A549 (cell line): Measurements from ENCODE around the gene TCP11. TPM values are rescaled to one million over a fixed set of nuclear protein-coding genes. Genes with fewer than 3 reads are reported as not detected.

Experiments
- ATAC-seq, 2 experiments: fragments of 200-7000 bp in 1 of 2; fragments of >200 bp in 1 of 2; cut with Nextera tagmentation in 1 of 2; cut with Tn5 transposase in 1 of 2; 3 replicates each; pipeline versions ENCODE4 v1.8.0 to v1.9.1; 2018 to 2020; ENCODE audit warnings: mild to moderate bottlenecking in 1 of 2, moderate library complexity in 1 of 2
- CTCF ChIA-PET: fragments of 300-600 bp; sonication (Branson Sonifier 250); formaldehyde crosslinking; extraction: SDS; loops from one replicate; lab custom pipeline; 2021; ENCODE audit warnings: antibody characterized with exemption, inconsistent platforms; lab: Yijun Ruan, JAX
- POLR2A ChIA-PET: fragments of 350-600 bp; formaldehyde crosslinking; extraction: SDS; loops from one replicate; lab custom pipeline; 2021; ENCODE audit warnings: antibody characterized with exemption, inconsistent platforms; lab: Yijun Ruan, JAX
- DNase-seq, 2 experiments: peaks; one replicate each; pipeline versions ENCODE4 v3.0.0 to v3.0.0-alpha.2; 2011 to 2016; ENCODE audit warnings: low read depth in 1 of 2, low spot score in 1 of 2
- FAIRE-seq: peaks from 2 replicates; lab custom pipeline; 2011; peaks lifted over from hg19 to GRCh38; lab: Jason Lieb, UNC
- H3K27ac ChIP-seq, 2 experiments: fragments of >200 bp; sonication (Bioruptor Twin); formaldehyde crosslinking; 3 replicates each; pipeline ENCODE4 v1.5.1; 2016 to 2017
- H3K4me1 ChIP-seq: fragments of >200 bp; sonication (Bioruptor Twin); formaldehyde crosslinking; 3 replicates; pipeline ENCODE4 v1.6.1; 2016
- H3K4me2 ChIP-seq: fragments of >200 bp; sonication (Bioruptor Twin); formaldehyde crosslinking; 3 replicates; pipeline ENCODE4 v1.6.1; 2016
- H3K4me3 ChIP-seq: fragments of >200 bp; sonication (Bioruptor Twin); formaldehyde crosslinking; 3 replicates; pipeline ENCODE4 v1.5.1; 2016
- H3K9me3 ChIP-seq: fragments of >200 bp; sonication (Bioruptor Twin); formaldehyde crosslinking; 3 replicates; pipeline ENCODE4 v1.6.1; 2016
- CBX2 ChIP-seq: fragments of 200-600 bp; sonication (generic); IDR thresholded peaks from 2 replicates; pipeline ENCODE4 v1.6.1; 2016; ENCODE audit warnings: low read depth, mild to moderate bottlenecking, borderline replicate concordance
- EHF ChIP-seq: fragments of 250-450 bp; sonication (Bioruptor Pico); IDR thresholded peaks from 2 replicates; pipeline ENCODE4 v1.5.0; 2020; ENCODE audit warnings: mild to moderate bottlenecking
- ESRRA ChIP-seq: fragments of 150-350 bp; IDR thresholded peaks from 2 replicates; pipeline ENCODE4 v1.6.1; 2014; ENCODE audit warnings: mild to moderate bottlenecking, low read length, borderline replicate concordance
- FOSB ChIP-seq: fragments of 250-450 bp; sonication (Bioruptor Pico); IDR thresholded peaks from 2 replicates; pipeline ENCODE4 v1.5.0; 2020; ENCODE audit warnings: mild to moderate bottlenecking, moderate library complexity
- FOSL2 ChIP-seq, 2 experiments: fragments of 450-650 bp in 1 of 2; fragments of >200 bp in 1 of 2; sonication (Bioruptor Twin) in 1 of 2; formaldehyde crosslinking; IDR thresholded peaks; 2 replicates each; pipeline versions ENCODE4 v1.5.0 to v1.6.1; 2016 to 2020; ENCODE audit warnings: mild to moderate bottlenecking in 1 of 2, moderate library complexity in 1 of 2
- HEYL ChIP-seq: fragments of 250-450 bp; sonication (Bioruptor Pico); IDR thresholded peaks from 2 replicates; pipeline ENCODE4 v1.8.0; 2021; ENCODE audit warnings: mild to moderate bottlenecking, moderate library complexity
- HMGXB4 ChIP-seq: fragments of 250-450 bp; sonication (Bioruptor Pico); IDR thresholded peaks from 2 replicates; pipeline ENCODE4 v1.5.0; 2021; ENCODE audit warnings: mild to moderate bottlenecking, moderate library complexity, borderline replicate concordance
- HOXB13 ChIP-seq: fragments of 250-450 bp; sonication (Bioruptor Pico); IDR thresholded peaks from 2 replicates; pipeline ENCODE4 v1.5.0; 2020; ENCODE audit warnings: low read depth, mild to moderate bottlenecking, moderate library complexity
- JUNB ChIP-seq: fragments of >200 bp; sonication (Bioruptor Twin); formaldehyde crosslinking; IDR thresholded peaks from 2 replicates; pipeline ENCODE4 v1.6.1; 2016
- KDM1A ChIP-seq: fragments of 200-600 bp; sonication (generic); IDR thresholded peaks from 2 replicates; pipeline ENCODE4 v1.6.1; 2016; ENCODE audit warnings: low read depth, mild to moderate bottlenecking
- KDM5A ChIP-seq: fragments of 200-600 bp; sonication (generic); IDR thresholded peaks from 2 replicates; pipeline ENCODE4 v1.6.1; 2016; ENCODE audit warnings: antibody characterized with exemption, mild to moderate bottlenecking
- MAFK ChIP-seq: fragments of 450-650 bp; IDR thresholded peaks from 2 replicates; pipeline ENCODE4 v1.6.1; 2014; ENCODE audit not compliant: partially characterized antibody
- NPAS2 ChIP-seq: fragments of 250-450 bp; sonication (Bioruptor Pico); IDR thresholded peaks from 2 replicates; pipeline ENCODE4 v1.8.0; 2022; ENCODE audit warnings: mild to moderate bottlenecking, moderate library complexity, borderline replicate concordance
- PHF8 ChIP-seq: fragments of 200-600 bp; sonication (generic); IDR thresholded peaks from 2 replicates; pipeline ENCODE4 v1.6.1; 2016; ENCODE audit warnings: low read depth, mild to moderate bottlenecking, antibody characterized with exemption, moderate library complexity, borderline replicate concordance
- RARB ChIP-seq: fragments of 250-450 bp; sonication (Bioruptor Pico); IDR thresholded peaks from 2 replicates; pipeline ENCODE4 v1.8.0; 2021; ENCODE audit warnings: mild to moderate bottlenecking, moderate library complexity
- REST ChIP-seq: fragments of 200-600 bp; sonication (generic); IDR thresholded peaks from 2 replicates; pipeline ENCODE4 v1.6.1; 2016; ENCODE audit warnings: antibody characterized with exemption, mild to moderate bottlenecking, moderate library complexity
- RFX5 ChIP-seq: fragments of 450-650 bp; IDR thresholded peaks from 2 replicates; pipeline ENCODE4 v1.7.1; 2014; ENCODE audit warnings: antibody characterized with exemption, mild to moderate bottlenecking, moderate library complexity
- RNF2 ChIP-seq: fragments of 200-600 bp; sonication (generic); IDR thresholded peaks from 2 replicates; pipeline ENCODE4 v1.6.1; 2016; ENCODE audit warnings: low read depth, mild to moderate bottlenecking, antibody characterized with exemption, moderate library complexity, borderline replicate concordance
- SREBF2 ChIP-seq: fragments of 450-650 bp; IDR thresholded peaks from 2 replicates; pipeline ENCODE4 v1.6.1; 2014; ENCODE audit warnings: mild to moderate bottlenecking, moderate library complexity
- WGBS: methylation state at CpG from one replicate; pipeline ENCODE4 v1.1.6; 2017; ENCODE audit errors: missing lambda C conversion rate; 5-methylcytosine and 5-hydroxymethylcytosine counted together
- polyA minus RNA-seq: library from RNA; depleted of rRNA, polyadenylated mRNA; stranded (reverse); fragments of >200 nt; gene quantifications from 2 replicates; pipeline ENCODE4 v1.2.3, GENCODE V29; 2011; rRNA and poly(A)+ RNA removed
- polyA plus RNA-seq, 4 experiments: library from polyadenylated mRNA; depleted of rRNA in 3 of 4; stranded (reverse); fragments of >200 nt; fragmentation: RNase III in 1 of 4; extraction: RNeasy Plus Mini Kit Qiagen cat#74134 plus additional on column Dnase treatment in 1 of 4; gene quantifications; 2 replicates in 3 of 4; 3 replicates in 1 of 4; pipeline ENCODE4 v1.2.3, GENCODE V29; 2011 to 2017

TCP11 gene
- polyA plus RNA-seq (2011; rRNA removed) (0.06 and 0.11 TPM in 2 replicates), polyA plus RNA-seq (2017; fragmentation: RNase III; extraction: RNeasy Plus Mini Kit Qiagen cat#74134 plus additional on column Dnase treatment) (not detected in 3 replicates), polyA minus RNA-seq (0.21 TPM in 1 of 2 replicates, not detected in the other)
- polyA plus RNA-seq (2012; cell fraction: cytosol; rRNA removed) = 0.04 TPM in 1 of 2 replicates, not detected in the other
- polyA plus RNA-seq (2012; cell fraction: nucleus; rRNA removed) = not detected in 2 replicates

- Histone ChIP-seq H3K27ac (no peak within 1 kb of the TSS), H3K4me1 (peaks cover 4% of the 10 kb centered on the region; the same call in 2 of the 3 replicates), H3K4me2 (no peak within 1 kb of the TSS), H3K9me3 (no peaks in the 10 kb centered on the region), H3K4me3 (no peak within 1 kb of the TSS)
- ChIA-PET CTCF (interaction anchor here (0.6 to 3.0 kb wide), 11 partner anchors 10 to 154 kb away, joined by 3 to 20 read pairs (median 6); no protein-coding TSS in a partner anchor), POLR2A (no interaction called here)
- DNase-seq (no peak), FAIRE-seq (no peak), ATAC-seq (no peak; a peak in 1 of 6 replicates)
- TF ChIP-seq ESRRA (no peak), HMGXB4 (CRISPR knock-in tag) (no peak), EHF (CRISPR knock-in tag) (no peak), CBX2 (no peak), JUNB (no peak), SREBF2 (no peak), KDM1A (no peak), PHF8 (no peak), RNF2 (no peak), HOXB13 (CRISPR knock-in tag) (no peak), RFX5 (no peak), REST (no peak), MAFK (no peak), FOSL2 (IDR thresholded peaks at IDR 0.05) (no peak), FOSL2 (CRISPR knock-in tag; IDR thresholded peaks at IDR 0.05) (no peak), FOSB (CRISPR knock-in tag) (no peak), KDM5A (no peak), HEYL (CRISPR knock-in tag) (no peak), RARB (CRISPR knock-in tag) (no peak), NPAS2 (CRISPR knock-in tag) (no peak)
- WGBS = 92% methylated on average over 39 of the region's 69 CpGs
These were observed at the start of gene TCP11 for GRCh38 chr6:35141007-35141655. TSS of gene TCP11 (minus strand) at chr6:35141339. CDS start at chr6:35140870, 469 bp downstream.

- no peaks in the 10 kb centered on the region for H3K9me3 ChIP-seq
- DNase-seq (no peak), FAIRE-seq (no peak), ATAC-seq (no peak)
- H3K4me1 ChIP-seq = peaks cover 12% of the 10 kb centered on the region
- H3K4me3 ChIP-seq = no peak overlapping the region
- ChIA-PET CTCF (interaction anchor here (5.8 kb wide), 1 partner anchor 14 kb away, joined by 27 read pairs; no protein-coding TSS in a partner anchor), POLR2A (no interaction called here)
- H3K4me2 ChIP-seq = no peak overlapping the region
- TF ChIP-seq REST = no peak
- no peak overlapping the region for H3K27ac ChIP-seq
These were observed 49.2 kb upstream of the TCP11 start for GRCh38 chr6:35190306-35190705.
